Mucosa of stomach (tissue), 1 donor: ENCODE results near the gene MX2.
"Not testable (repeated sequence)": the region's sequence is repeated elsewhere in the genome, so short reads cannot be mapped to it uniquely, and the experiment has no call there.

ENCODE experiments used
- H3K27me3 ChIP-seq: one replicate; pipeline ENCODE4 v1.7.0; 2013; ENCODE audit warnings: mild to moderate bottlenecking, low read length; ENCODE audit not compliant: control insufficient read depth, insufficient read depth
- H3K36me3 ChIP-seq: one replicate; pipeline ENCODE4 v1.7.0; 2013; ENCODE audit warnings: low read length; ENCODE audit not compliant: control insufficient read depth, insufficient read depth
- H3K4me1 ChIP-seq: one replicate; pipeline ENCODE4 v1.7.0; 2013; ENCODE audit warnings: mild to moderate bottlenecking, low read length; ENCODE audit not compliant: control insufficient read depth, insufficient read depth
- H3K4me3 ChIP-seq: one replicate; pipeline ENCODE4 v1.7.0; 2013; ENCODE audit warnings: low read length
- H3K9ac ChIP-seq: one replicate; pipeline ENCODE4 v1.7.0; 2013; ENCODE audit warnings: mild to moderate bottlenecking, low read length, moderate library complexity
- H3K9me3 ChIP-seq: one replicate; pipeline ENCODE4 v1.7.0; 2013; ENCODE audit warnings: mild to moderate bottlenecking, low read length, moderate library complexity; ENCODE audit not compliant: control insufficient read depth
- donor health status: Pancreatic carcinoma.

MX2 gene

DNA sequence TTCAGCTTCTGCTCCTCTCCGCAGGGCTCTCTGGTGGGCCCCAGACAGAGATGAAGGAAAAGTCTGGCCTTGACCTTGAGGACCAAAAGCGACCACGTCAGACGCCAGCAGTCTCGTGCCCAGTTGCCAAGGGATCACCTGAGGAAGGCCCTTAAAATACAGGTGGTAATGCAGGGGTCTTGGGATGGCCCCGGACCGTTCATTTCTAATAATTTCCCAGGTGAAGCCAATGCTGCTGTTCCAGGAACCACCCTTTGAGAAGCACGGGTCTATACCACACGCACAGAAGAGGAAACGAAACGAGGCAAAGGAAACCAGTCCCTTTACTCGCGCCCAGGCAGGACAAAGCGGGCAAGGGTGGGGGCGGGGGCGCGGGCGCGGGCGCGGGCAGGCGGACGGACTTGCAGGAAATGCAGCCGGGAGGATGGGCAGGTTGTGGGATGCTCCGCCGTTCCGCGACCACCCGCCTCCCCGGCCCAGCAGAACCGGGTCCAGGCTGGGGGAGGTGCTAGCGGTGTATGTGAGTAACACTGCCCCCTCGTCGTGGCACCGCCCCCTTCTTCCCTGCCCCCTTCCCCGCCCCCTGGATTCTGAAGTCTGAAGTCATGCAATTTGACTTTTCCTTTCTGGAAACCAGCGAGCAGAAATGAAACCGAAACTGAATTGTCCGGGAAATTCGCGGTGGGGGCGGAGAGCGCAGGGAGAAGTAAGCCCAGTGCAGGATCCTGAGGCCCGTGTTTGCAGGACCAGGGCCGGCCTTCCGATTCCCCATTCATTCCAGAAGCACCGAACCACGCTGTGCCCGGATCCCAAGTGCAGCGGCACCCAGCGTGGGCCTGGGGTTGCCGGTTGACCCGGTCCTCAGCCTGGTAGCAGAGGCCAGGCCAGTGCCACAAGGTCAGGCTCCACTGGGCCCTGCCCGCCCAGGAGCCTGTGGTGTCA is 58.4 kb downstream of the MX2 start:
- H3K4me3 ChIP-seq, result peak overlapping the region; percentile 56
- H3K9me3 ChIP-seq, result no peaks in the 10 kb centered on the region
- H3K4me1 ChIP-seq, result peaks cover 26% of the 10 kb centered on the region
- H3K9ac ChIP-seq, result peak overlapping the region; percentile 68
- no peaks in the 10 kb centered on the region for H3K27me3 ChIP-seq
- H3K36me3 ChIP-seq, result no peaks in the 10 kb centered on the region

DNA sequence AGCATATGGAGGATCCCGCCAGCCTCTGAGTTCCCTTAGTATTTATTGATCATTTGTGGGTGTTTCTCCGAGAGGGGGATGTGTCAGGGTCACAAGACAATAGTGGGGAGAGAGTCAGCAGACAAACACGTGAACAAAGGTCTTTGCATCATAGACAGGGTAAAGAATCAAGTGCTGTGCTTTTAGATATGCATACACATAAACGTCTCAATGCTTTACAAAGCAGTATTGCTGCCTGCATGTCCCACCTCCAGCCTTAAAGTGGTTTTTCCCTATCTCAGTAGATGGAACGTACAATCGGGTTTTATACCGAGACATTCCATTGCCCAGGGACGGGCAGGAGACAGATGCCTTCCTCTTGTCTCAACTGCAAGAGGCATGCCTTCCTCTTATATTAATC is 59.2 kb downstream of the MX2 start:
- not testable (repeated sequence) for H3K27me3 ChIP-seq, H3K9me3 ChIP-seq, H3K36me3 ChIP-seq, H3K4me3 ChIP-seq
- H3K9ac ChIP-seq, result peak overlapping the region; percentile 68
- peaks cover 30% of the 10 kb centered on the region for H3K4me1 ChIP-seq

DNA sequence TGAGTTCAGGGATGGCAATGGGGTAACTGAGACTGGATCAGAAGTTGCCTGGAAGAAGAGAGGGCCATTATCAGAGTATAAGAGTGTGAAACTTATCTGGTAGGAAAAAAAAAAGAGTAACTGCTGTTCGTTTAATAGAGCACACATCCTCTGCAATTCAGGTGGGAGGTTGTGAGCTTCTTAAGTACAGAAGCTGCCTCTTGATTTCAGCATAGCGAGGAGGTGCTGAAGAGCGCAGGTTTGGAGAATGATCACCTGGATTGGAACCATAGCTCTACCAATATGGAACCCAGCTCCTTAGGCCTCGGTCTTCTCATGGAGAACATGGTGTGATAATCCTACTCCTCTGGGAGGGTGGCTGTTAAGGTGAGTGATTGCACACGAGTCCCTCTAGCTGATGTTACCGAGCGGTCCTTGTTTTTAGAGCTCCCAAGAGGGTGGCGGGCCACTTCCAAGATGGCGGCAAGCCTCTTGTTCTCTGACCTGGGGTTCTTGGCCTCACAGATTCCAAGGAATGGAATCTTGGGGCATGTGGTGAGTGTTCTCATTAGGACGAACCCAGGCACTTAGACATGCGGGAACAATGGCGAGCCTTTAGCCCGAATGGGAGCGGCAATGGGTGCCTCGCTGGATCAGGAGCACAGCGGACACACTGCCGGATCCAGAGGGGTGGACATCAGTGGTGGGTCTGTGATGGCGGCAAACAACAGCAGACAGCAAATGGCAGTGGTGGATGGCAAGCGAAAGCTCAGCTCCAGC is 60.9 kb downstream of the MX2 start:
- H3K4me3 ChIP-seq, result no peak overlapping the region
- H3K27me3 ChIP-seq, result no peaks in the 10 kb centered on the region
- H3K4me1 ChIP-seq, result peaks cover 30% of the 10 kb centered on the region
- H3K9ac ChIP-seq, result no peak overlapping the region
- H3K36me3 ChIP-seq, result no peaks in the 10 kb centered on the region
- no peaks in the 10 kb centered on the region for H3K9me3 ChIP-seq

DNA sequence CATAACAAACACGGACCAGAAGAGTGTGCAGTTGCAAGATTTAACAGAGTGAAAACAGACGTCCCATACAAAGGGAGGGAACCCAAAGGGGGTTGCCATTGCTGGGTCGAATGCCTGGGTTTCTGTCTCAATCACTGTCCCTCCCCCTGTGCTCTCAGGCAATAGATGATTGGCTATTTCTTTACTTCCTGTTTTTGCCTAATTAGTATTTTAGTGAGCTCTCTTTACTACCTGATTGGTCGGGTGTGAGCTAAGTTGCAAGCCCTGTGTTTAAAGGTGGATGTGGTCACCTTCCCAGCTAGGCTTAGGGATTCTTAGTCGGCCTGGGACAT is 61.4 kb downstream of the MX2 start:
- H3K27me3 ChIP-seq, H3K9me3 ChIP-seq, H3K36me3 ChIP-seq, H3K4me3 ChIP-seq, H3K9ac ChIP-seq: not testable (repeated sequence)
- H3K4me1 ChIP-seq, result peaks cover 30% of the 10 kb centered on the region

DNA sequence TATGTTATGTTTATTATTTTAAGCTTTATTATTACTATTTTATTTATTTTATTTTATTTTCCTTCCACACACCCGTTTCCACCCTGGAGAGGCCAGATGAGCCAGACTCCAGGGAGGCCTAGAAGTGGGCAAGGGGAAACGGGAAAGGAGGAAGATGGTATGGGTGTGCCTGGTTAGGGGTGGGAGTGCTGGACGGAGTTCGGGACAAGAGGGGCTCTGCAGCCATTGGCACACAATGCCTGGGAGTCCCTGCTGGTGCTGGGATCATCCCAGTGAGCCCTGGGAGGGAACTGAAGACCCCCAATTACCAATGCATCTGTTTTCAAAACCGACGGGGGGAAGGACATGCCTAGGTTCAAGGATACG is 63.7 kb downstream of the MX2 start:
- H3K27me3 ChIP-seq, result no peaks in the 10 kb centered on the region

DNA sequence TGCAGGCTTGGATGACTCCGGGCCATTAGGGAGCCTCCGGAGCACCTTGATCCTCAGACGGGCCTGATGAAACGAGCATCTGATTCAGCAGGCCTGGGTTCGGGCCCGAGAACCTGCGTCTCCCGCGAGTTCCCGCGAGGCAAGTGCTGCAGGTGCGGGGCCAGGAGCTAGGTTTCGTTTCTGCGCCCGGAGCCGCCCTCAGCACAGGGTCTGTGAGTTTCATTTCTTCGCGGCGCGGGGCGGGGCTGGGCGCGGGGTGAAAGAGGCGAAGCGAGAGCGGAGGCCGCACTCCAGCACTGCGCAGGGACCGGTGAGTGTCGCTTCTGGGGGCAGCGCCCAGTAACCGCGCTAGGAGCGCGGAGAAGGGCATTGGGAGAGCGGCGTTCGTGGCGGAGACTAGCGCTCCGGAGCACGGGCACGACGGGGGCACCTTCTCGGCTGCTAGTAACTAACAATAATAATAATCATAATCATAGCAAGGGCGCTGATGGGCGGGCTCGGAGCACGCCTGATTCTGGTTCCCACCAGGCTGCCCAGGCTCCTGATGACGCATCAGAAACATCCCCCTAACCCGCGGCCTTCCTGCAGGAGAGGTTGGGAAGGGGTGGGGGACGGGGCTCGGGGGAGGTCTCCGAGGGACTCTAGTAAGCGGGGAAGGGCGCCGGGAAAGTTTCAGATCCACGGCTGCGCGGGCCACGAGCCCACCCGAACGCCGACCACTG is 64.3 kb downstream of the MX2 start, which contains the start of gene MX1:
TSS of gene MX1 (plus strand) at position 286 of the 722 bp plus-strand sequence. CDS start 5,832 bp downstream, outside the sequence.
- Histone ChIP-seq H3K4me3 (peak within 1 kb of the TSS; percentile 54), H3K9ac (peak within 1 kb of the TSS; percentile 85)

More for the DNA sequence above, 63.7 kb downstream of the MX2 start:
- Histone ChIP-seq H3K9ac (peak overlapping the region; percentile 85), H3K4me1 (peaks cover 25% of the 10 kb centered on the region), H3K9me3 (no peaks in the 10 kb centered on the region), H3K4me3 (peak overlapping the region; percentile 54), H3K36me3 (no peaks in the 10 kb centered on the region)

DNA sequence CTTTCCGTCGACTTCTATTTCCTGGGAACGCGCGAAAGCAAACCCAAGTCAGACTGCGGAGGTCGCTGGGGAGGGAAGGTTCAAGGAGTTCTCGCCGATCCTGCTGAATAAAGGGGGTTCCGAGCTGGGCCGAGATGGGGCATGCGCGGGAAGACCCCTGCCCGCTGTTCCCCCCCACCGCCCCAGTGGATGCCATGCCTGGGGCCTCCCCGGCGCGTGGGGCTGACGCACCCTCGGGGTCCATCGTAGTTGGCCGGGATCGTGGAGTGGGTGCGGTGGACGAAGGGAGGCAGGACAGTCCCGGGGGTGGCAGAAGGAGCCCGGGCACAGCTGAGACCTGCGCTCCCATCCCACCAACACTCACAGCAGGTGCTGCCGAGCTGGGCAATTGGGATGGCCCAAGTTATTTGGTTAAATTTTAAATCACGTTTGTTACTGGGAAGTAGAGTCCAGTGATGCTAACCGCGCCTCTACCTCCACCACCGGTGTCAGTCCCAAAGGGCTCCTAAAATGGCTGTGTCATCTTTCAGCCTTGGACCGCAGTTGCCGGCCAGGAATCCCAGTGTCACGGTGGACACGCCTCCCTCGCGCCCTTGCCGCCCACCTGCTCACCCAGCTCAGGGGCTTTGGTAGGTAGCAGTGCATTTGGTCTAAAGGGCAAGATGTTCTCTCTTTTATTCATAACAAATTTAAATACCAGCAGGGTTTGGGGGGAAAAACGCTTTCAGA is 65.0 kb downstream of the MX2 start:
- Histone ChIP-seq H3K27me3 (no peaks in the 10 kb centered on the region), H3K9ac (peak overlapping the region; percentile 85)

More for the DNA sequence above, 64.3 kb downstream of the MX2 start, which contains the start of gene MX1:
- H3K27me3 ChIP-seq, result no peaks in the 10 kb centered on the region
- H3K36me3 ChIP-seq, result no peaks in the 10 kb centered on the region
- no peaks in the 10 kb centered on the region for H3K9me3 ChIP-seq
- peaks cover 25% of the 10 kb centered on the region for H3K4me1 ChIP-seq

DNA sequence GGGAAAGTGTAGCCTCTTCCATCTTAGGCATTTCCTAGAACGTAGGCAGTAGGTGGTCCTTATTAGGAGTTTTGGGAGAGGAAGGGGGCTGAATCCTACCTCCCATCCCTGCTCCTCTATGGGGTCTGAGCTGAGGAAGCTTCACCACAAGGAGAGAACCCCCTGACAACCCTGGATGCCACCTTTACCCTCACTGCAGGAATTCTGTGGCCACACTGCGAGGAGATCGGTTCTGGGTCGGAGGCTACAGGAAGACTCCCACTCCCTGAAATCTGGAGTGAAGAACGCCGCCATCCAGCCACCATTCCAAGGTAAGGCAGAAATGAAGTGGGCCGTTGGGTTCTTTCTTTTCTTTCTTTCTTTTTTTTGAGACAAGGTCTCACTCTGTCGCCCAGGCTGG is 65.7 kb downstream of the MX2 start:
- Histone ChIP-seq H3K27me3 (no peaks in the 10 kb centered on the region), H3K9me3 (no peaks in the 10 kb centered on the region), H3K4me1 (peaks cover 19% of the 10 kb centered on the region), H3K9ac (no peak overlapping the region), H3K36me3 (peaks cover 6% of the 10 kb centered on the region), H3K4me3 (no peak overlapping the region)

More for the DNA sequence above, 65.0 kb downstream of the MX2 start:
- H3K4me1 ChIP-seq, result peaks cover 23% of the 10 kb centered on the region
- H3K9me3 ChIP-seq, result no peaks in the 10 kb centered on the region
- H3K4me3 ChIP-seq, result peak overlapping the region; percentile 54
- peaks cover 1% of the 10 kb centered on the region for H3K36me3 ChIP-seq

DNA sequence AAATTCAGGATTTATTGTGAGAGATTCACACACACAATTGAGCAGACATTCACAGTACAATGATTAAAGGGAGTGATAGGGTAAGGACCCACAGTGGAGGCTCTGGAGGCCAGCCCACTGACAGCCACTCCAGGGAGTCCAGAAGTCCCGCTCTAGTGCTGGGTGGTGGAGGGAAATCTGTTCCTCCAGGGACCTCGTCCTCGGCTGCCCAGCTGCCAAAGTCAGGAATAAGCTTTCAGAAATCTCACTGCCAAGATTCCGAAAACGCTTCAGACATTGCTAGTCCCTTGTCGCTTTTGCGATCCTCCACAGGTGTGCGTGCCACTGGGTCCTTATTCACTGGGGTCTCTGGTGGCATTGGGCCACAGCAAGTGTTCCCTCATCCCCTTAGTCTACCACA is 66.5 kb downstream of the MX2 start:
- Histone ChIP-seq H3K9ac (no peak overlapping the region), H3K4me3 (no peak overlapping the region), H3K9me3 (no peaks in the 10 kb centered on the region), H3K4me1 (peaks cover 19% of the 10 kb centered on the region), H3K36me3 (peaks cover 12% of the 10 kb centered on the region), H3K27me3 (no peaks in the 10 kb centered on the region)

DNA sequence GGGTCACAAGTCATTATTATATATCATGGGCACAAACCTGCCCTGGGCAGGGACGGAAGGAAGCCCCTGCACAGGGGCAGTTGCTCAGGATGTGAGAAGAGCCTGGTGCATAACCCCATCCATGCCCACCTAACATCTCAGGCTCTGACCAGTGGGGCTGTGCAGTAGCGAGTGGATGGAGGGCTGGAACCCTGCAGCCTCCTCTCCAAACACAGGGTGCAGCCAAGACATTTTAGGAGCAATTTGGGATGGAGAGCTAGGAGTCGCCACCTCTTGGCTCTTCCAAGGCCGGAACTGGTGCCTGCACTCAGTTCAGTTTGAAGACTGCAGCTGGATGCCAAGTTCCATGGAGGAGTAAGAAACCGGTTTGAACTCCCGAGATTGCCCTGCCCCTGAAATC is 67.0 kb downstream of the MX2 start:
- H3K4me1 ChIP-seq, result peaks cover 15% of the 10 kb centered on the region
- no peaks in the 10 kb centered on the region for H3K27me3 ChIP-seq
- peaks cover 12% of the 10 kb centered on the region for H3K36me3 ChIP-seq

DNA sequence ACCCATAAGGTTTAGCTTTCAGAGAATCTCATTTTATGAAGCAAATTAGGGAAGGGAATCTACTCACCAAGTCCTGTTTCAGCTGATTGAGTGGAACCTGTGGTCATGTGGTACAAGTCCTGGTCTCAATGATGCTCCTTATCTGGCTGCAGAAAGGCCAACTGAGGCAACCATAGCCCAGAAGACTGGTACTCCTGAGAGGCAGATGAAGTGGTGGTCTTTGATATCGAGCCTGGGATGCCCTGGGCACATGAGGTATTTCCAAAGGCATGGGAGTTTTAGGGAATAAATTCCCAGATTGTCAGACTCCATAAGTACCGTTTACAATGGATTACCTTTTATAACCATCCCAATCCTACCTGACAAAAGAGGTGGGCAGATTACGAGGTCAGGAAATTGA is 67.5 kb downstream of the MX2 start:
- Histone ChIP-seq H3K9ac (no peak overlapping the region), H3K36me3 (peaks cover 12% of the 10 kb centered on the region), H3K27me3 (no peaks in the 10 kb centered on the region), H3K4me1 (peaks cover 10% of the 10 kb centered on the region), H3K9me3 (no peaks in the 10 kb centered on the region), H3K4me3 (no peak overlapping the region)

More for the DNA sequence above, 67.0 kb downstream of the MX2 start:
- no peaks in the 10 kb centered on the region for H3K9me3 ChIP-seq
- no peak overlapping the region for H3K9ac ChIP-seq
- no peak overlapping the region for H3K4me3 ChIP-seq
